Keratinocyte (primary cell): Measurements from ENCODE around the gene AGFG2. TPM values are rescaled to one million over a fixed set of nuclear protein-coding genes. Genes with fewer than 3 reads are reported as not detected.
"Not testable (repeated sequence)": the region's sequence is repeated elsewhere in the genome, so short reads cannot be mapped to it uniquely, and the experiment has no call there.

Experiments
- DNase-seq: peaks from one replicate; pipeline ENCODE4 v3.0.0-alpha.2; 2011; ENCODE audit warnings: low read depth, missing footprints, low spot score
- FAIRE-seq: peaks from 2 replicates; lab custom pipeline; 2011; peaks lifted over from hg19 to GRCh38; lab: Jason Lieb, UNC
- H2AFZ ChIP-seq: 2 replicates; pipeline ENCODE4 v1.6.0; 2012; ENCODE audit warnings: low read length, control low read depth, inconsistent platforms; ENCODE audit not compliant: control insufficient read depth
- H3K27ac ChIP-seq: 2 replicates; pipeline ENCODE4 v1.5.1; 2011; ENCODE audit warnings: low read length; ENCODE audit not compliant: control insufficient read depth, insufficient read depth
- H3K27me3 ChIP-seq: 3 replicates; pipeline ENCODE4 v1.6.0; 2011; ENCODE audit warnings: low read length; ENCODE audit not compliant: control insufficient read depth, insufficient read depth; ENCODE audit errors: extremely low read depth
- H3K36me3 ChIP-seq, 2 experiments: 2 replicates in 1 of 2; 3 replicates in 1 of 2; pipeline ENCODE4 v1.5.1; 2011; ENCODE audit warnings: low read length in 2 of 2, mild to moderate bottlenecking in 1 of 2; ENCODE audit not compliant: control insufficient read depth in 2 of 2, insufficient read depth in 2 of 2; ENCODE audit errors: extremely low read depth in 1 of 2
- H3K4me1 ChIP-seq: 3 replicates; pipeline ENCODE4 v1.5.1; 2011; ENCODE audit warnings: low read length; ENCODE audit not compliant: control insufficient read depth, insufficient read depth; ENCODE audit errors: extremely low read depth
- H3K4me2 ChIP-seq: 3 replicates; pipeline ENCODE4 v1.6.0; 2011; ENCODE audit warnings: low read depth, low read length; ENCODE audit not compliant: control insufficient read depth, insufficient read depth; ENCODE audit errors: extremely low read depth
- H3K4me3 ChIP-seq, 3 experiments: fragments of 200-600 bp in 1 of 3; sonication (generic) in 1 of 3; 2 replicates in 2 of 3; 3 replicates in 1 of 3; pipeline ENCODE4 v1.5.1; 2011 to 2016; ENCODE audit warnings: low read length in 3 of 3, mild to moderate bottlenecking in 3 of 3, control low read depth in 2 of 3, inconsistent platforms in 1 of 3, low read depth in 1 of 3, mixed read lengths in 1 of 3, mixed run types in 1 of 3, moderate library complexity in 1 of 3; ENCODE audit not compliant: control insufficient read depth in 2 of 3, insufficient read depth in 2 of 3; ENCODE audit errors: extremely low read depth in 1 of 3
- H3K79me2 ChIP-seq: 2 replicates; pipeline ENCODE4 v1.6.0; 2012; ENCODE audit warnings: low read length; ENCODE audit not compliant: control insufficient read depth, insufficient read depth
- H3K9ac ChIP-seq: 3 replicates; pipeline ENCODE4 v1.6.0; 2011; ENCODE audit warnings: low read length; ENCODE audit not compliant: control insufficient read depth, insufficient read depth; ENCODE audit errors: extremely low read depth
- H3K9me1 ChIP-seq: 3 replicates; pipeline ENCODE4 v1.6.0; 2011; ENCODE audit warnings: low read length; ENCODE audit not compliant: control insufficient read depth, insufficient read depth; ENCODE audit errors: extremely low read depth
- H3K9me3 ChIP-seq: 2 replicates; pipeline ENCODE4 v1.5.1; 2012; ENCODE audit warnings: low read depth, low read length; ENCODE audit not compliant: control insufficient read depth
- H4K20me1 ChIP-seq: 3 replicates; pipeline ENCODE4 v1.6.0; 2011; ENCODE audit warnings: low read length; ENCODE audit not compliant: control insufficient read depth, insufficient read depth; ENCODE audit errors: extremely low read depth
- EZH2 ChIP-seq: IDR thresholded peaks from one replicate; pipeline ENCODE4 v1.6.1; 2012; ENCODE audit warnings: inconsistent platforms, mild to moderate bottlenecking, low read length, moderate library complexity
- dilution Hi-C: fragments of 300-500 bp; cut with MboI; formaldehyde crosslinking; loops from one replicate; pipeline ENCODE4 v1.7.0; 2020; ENCODE audit warnings: low sequenced_read_pairs; ENCODE audit not compliant: extremely low pct_ligation_motif_present
- polyA plus RNA-seq, 5 experiments: library from polyadenylated mRNA; depleted of rRNA in 3 of 5; stranded (reverse) in 3 of 5; stranded (forward) in 1 of 5; unstranded in 1 of 5; fragments of >200 nt; gene quantifications; 1 replicate in 1 of 5; 2 replicates in 3 of 5; 3 replicates in 1 of 5; pipeline versions ENCODE4 v1.2.1 to v1.2.3, GENCODE V29; 2011 to 2012; ENCODE audit warnings: missing spikeins in 2 of 5, low read depth in 1 of 5, low replicate concordance in 1 of 5
- TF ChIP-seq, protein P1 (sequence below), 3 experiments: IDR thresholded peaks in 1 of 3; conservative IDR thresholded peaks in 1 of 3; optimal IDR thresholded peaks in 1 of 3; 2 replicates in 2 of 3; 3 replicates in 1 of 3; pipeline versions ENCODE3 to v1.5.1; 2011; ENCODE audit warnings: low read length in 3 of 3, mild to moderate bottlenecking in 3 of 3, moderate library complexity in 2 of 3, control low read depth in 1 of 3, inconsistent platforms in 1 of 3; ENCODE audit not compliant: insufficient read depth in 2 of 3; ENCODE audit errors: extremely low read depth in 1 of 3

Gene AGFG2
- polyA plus RNA-seq, 1 donor (not counting 4 experiments of a cell fraction or from before 2014, with no cell fraction given), result 3.4 TPM

GRCh38 chr7:100532165-100533022 lies 6.6 kb upstream of the AGFG2 start:
- no peak overlapping the region for H3K4me3 ChIP-seq
- no peaks in the 10 kb centered on the region for H3K9me1 ChIP-seq
- H3K36me3 ChIP-seq, result no peaks in the 10 kb centered on the region
- no peak for FAIRE-seq
- no peaks in the 10 kb centered on the region for H3K27me3 ChIP-seq
- dilution Hi-C loops, result no loop called here
- no peak overlapping the region for H3K27ac ChIP-seq
- no peak overlapping the region for H3K4me2 ChIP-seq
- H2AFZ ChIP-seq, result no peak overlapping the region
- TF ChIP-seq, protein P1, sequence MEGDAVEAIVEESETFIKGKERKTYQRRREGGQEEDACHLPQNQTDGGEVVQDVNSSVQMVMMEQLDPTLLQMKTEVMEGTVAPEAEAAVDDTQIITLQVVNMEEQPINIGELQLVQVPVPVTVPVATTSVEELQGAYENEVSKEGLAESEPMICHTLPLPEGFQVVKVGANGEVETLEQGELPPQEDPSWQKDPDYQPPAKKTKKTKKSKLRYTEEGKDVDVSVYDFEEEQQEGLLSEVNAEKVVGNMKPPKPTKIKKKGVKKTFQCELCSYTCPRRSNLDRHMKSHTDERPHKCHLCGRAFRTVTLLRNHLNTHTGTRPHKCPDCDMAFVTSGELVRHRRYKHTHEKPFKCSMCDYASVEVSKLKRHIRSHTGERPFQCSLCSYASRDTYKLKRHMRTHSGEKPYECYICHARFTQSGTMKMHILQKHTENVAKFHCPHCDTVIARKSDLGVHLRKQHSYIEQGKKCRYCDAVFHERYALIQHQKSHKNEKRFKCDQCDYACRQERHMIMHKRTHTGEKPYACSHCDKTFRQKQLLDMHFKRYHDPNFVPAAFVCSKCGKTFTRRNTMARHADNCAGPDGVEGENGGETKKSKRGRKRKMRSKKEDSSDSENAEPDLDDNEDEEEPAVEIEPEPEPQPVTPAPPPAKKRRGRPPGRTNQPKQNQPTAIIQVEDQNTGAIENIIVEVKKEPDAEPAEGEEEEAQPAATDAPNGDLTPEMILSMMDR (optimal IDR thresholded peaks at IDR 0.05 in 1 of 3, IDR thresholded peaks at IDR 0.05 in 1 of 3, conservative IDR thresholded peaks at IDR 0.05 in 1 of 3; ENCODE audit: extremely low read depth in 1 of 3, insufficient read depth in 2 of 3, low read length in 3 of 3), result no peak
- TF ChIP-seq EZH2, result no peak
- no peaks in the 10 kb centered on the region for H3K4me1 ChIP-seq
- DNase-seq, result no peak
- H3K9ac ChIP-seq, result no peak overlapping the region
- no peaks in the 10 kb centered on the region for H3K9me3 ChIP-seq
- H3K79me2 ChIP-seq, result no peaks in the 10 kb centered on the region
- no peaks in the 10 kb centered on the region for H4K20me1 ChIP-seq

DNA sequence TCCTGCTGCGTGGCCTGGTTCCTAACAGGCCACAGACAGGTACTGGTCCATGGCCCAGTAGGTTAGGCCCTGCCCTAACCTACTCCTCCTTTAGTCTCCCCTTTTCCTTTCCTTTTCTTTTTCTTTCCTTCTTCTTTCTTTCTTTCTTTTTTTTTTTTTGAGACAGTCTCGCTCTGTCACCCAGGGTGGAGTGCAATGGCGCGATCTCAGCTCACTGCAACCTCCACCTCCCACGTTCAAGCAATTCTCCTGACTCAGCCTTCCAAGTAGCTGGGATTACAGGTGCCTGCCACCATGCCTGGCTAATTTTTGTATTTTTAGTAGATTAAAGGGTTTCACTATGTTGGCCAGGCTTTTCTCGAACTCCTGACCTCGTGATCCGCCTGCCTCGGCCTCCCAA lies 3.0 kb upstream of the AGFG2 start:
- H3K4me3 ChIP-seq, H3K4me2 ChIP-seq, H3K9ac ChIP-seq, H3K27ac ChIP-seq, FAIRE-seq, DNase-seq, H4K20me1 ChIP-seq, H3K36me3 ChIP-seq, H3K4me1 ChIP-seq, H3K9me1 ChIP-seq, H3K79me2 ChIP-seq, H3K9me3 ChIP-seq, H2AFZ ChIP-seq, H3K27me3 ChIP-seq, dilution Hi-C loops: not testable (repeated sequence)

DNA sequence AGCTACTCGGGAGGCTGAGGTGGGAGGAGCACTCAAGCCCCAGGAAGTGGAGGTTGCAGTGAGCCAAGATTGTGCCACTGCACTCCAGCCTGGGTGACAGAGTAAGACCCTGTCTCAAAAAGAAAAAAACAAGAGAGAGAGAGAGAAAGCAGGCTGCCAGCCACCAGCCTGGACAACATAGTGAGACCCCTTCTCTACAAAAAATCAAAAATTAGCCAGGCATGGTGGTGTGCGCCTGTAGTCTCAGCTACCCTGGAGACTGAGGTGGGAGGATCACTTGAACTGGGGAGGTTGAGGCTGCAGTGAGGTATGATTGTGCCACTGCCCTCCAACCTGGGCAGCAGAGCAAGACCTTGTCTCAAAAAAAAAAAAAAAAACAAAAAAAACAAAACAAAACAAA lies 2.3 kb upstream of the AGFG2 start:
- H3K4me2 ChIP-seq, H3K27ac ChIP-seq, H3K4me1 ChIP-seq, H3K27me3 ChIP-seq, H3K36me3 ChIP-seq, H3K9ac ChIP-seq, H4K20me1 ChIP-seq, dilution Hi-C loops, FAIRE-seq, H3K4me3 ChIP-seq, DNase-seq, H2AFZ ChIP-seq, H3K9me3 ChIP-seq, H3K9me1 ChIP-seq, H3K79me2 ChIP-seq: not testable (repeated sequence)
